ENCODE measurements around the gene ZNF835. TPM values are rescaled to one million over a fixed set of nuclear protein-coding genes. Genes with fewer than 3 reads are reported as not detected.

ZNF835 gene
- total RNA-seq, 6 experiments from 2014 or later, result 0.15 to 1.3 (median 0.53) TPM

DNA sequence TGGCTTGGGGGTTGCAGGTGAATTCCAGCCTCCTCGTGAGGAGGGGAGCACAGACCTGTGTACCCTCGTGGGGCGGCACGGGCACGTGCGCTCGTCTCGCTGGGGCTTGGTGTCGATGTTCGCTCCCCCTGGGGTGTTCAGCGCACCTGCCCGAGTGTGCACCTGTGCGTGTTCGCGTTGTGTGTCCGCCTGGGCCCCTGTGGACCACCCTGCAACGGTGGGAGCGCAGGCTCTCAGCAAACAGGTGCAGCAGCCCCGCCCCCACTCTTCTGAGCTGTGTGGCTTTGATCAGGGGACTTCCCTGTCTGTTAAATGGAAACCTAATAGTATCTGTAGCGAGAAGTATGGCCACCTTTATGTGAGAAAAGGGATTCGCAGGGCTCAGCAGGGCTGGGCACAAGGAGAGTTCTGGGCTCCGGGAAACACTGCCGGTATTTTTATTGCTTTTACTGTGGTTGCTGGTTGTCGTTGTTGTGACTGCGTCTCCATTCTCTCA, 28.0 kb downstream of the ZNF835 start:
- DNase-seq (no peak), ATAC-seq (no peak)
- no peak for TF ChIP-seq POLR2A (IDR thresholded peaks at IDR 0.05)
- TF ChIP-seq, protein P1, sequence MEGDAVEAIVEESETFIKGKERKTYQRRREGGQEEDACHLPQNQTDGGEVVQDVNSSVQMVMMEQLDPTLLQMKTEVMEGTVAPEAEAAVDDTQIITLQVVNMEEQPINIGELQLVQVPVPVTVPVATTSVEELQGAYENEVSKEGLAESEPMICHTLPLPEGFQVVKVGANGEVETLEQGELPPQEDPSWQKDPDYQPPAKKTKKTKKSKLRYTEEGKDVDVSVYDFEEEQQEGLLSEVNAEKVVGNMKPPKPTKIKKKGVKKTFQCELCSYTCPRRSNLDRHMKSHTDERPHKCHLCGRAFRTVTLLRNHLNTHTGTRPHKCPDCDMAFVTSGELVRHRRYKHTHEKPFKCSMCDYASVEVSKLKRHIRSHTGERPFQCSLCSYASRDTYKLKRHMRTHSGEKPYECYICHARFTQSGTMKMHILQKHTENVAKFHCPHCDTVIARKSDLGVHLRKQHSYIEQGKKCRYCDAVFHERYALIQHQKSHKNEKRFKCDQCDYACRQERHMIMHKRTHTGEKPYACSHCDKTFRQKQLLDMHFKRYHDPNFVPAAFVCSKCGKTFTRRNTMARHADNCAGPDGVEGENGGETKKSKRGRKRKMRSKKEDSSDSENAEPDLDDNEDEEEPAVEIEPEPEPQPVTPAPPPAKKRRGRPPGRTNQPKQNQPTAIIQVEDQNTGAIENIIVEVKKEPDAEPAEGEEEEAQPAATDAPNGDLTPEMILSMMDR (IDR thresholded peaks at IDR 0.05), result no peak
- H3K27me3 ChIP-seq, result no peaks in the 10 kb centered on the region
- no peak overlapping the region for H3K27ac ChIP-seq
- no peaks in the 10 kb centered on the region for H3K36me3 ChIP-seq
- WGBS (ENCODE audit: insufficient coverage, low coverage, low lambda C conversion rate, missing lambda C conversion rate), result 54% methylated on average over 2 of the region's 25 CpGs
- intact Hi-C loops (cut with DNase I), result no loop called here
- H3K4me1 ChIP-seq, result no peaks in the 10 kb centered on the region
- H3K9me3 ChIP-seq, result peaks cover 0 to 3% (median 0%) of the 10 kb centered on the region in 4 donors
- H3K4me3 ChIP-seq, result no peak overlapping the region

DNA sequence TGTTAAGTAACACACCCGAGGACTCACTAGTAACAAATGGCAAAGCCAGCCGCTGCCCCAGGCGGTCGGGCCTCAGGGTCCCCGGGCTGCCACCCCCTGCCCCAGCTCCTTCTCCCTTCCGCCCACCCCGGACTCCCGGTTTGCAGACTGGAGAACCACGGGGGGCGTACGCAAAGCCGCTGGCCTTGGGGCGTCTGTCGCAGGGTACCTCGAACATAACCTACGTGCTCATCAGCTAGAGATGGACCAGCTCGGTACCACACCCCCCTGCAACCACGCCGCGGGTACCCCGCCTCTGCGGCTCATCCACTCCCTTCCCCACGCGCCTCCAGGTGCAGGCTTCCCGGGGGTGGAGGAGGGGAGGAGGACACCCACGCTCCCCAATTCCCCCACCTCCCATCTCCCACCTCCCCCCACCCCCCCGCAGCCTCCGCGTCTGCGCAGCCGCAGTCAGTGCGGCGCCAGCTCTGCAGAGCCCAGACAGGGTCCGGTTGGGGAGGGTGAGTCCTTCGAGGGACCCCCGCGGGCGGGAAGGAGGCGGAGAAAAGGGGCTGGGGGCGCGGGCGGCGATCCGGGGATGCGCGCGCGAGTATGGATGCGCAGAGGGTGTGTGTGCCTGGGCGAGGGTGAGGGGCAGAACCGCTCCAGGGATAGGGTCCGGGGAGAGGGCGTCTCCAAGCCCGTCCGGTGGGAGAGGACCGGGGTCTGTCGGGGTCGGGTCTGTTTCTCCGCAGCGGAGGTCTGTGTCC, 28.7 kb downstream of the ZNF835 start, which contains the start of gene SMIM17:
Gene SMIM17 (plus strand): TSS at position 449 of the 749 bp plus-strand sequence. CDS start 2,509 bp downstream, outside the sequence.
- H3K27ac ChIP-seq, result no peak within 1 kb of the TSS
- TF ChIP-seq, protein P1 (IDR thresholded peaks at IDR 0.05), result no peak
- no peak for TF ChIP-seq POLR2A (IDR thresholded peaks at IDR 0.05)
- ATAC-seq, result peak in 1 of 4 donors; percentile 23
- 15% methylated on average over 15 of the region's 60 CpGs for WGBS (ENCODE audit: insufficient coverage, low coverage, low lambda C conversion rate, missing lambda C conversion rate)
- intact Hi-C loops (cut with DNase I), result no loop called here
- H3K4me3 ChIP-seq, result no peak within 1 kb of the TSS
- no peaks in the 10 kb centered on the region for H3K4me1 ChIP-seq
- no peaks in the 10 kb centered on the region for H3K36me3 ChIP-seq
- H3K27me3 ChIP-seq, result no peaks in the 10 kb centered on the region
- peaks cover 0 to 3% (median 0%) of the 10 kb centered on the region in 4 donors for H3K9me3 ChIP-seq
- no peak for DNase-seq

DNA sequence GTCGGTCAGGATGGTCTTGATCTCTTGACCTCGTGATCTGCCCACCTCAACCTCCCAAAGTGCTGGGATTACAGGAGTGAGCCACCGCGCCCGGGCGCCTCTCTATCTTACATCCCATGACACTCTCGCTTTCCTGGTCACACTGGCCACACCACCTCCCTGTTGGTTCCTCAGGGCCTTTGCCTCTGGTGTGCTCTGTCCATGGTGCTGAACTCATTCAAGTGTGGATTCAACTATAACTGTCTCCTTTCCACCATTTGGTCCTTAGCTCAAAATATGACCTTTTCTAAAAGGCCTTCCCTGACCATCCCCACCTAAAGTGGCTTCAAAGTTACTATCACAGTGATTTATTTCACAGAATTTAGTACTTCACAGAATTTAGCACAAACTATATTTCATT, 32.3 kb downstream of the ZNF835 start:
- H3K9me3 ChIP-seq, result peaks cover 0 to 3% (median under 1%) of the 10 kb centered on the region in 4 donors
- TF ChIP-seq POLR2A (IDR thresholded peaks at IDR 0.05), result no peak
- TF ChIP-seq, protein P1 (IDR thresholded peaks at IDR 0.05), result no peak
- WGBS (ENCODE audit: insufficient coverage, low coverage, low lambda C conversion rate, missing lambda C conversion rate), result 29% methylated on average over 6 of the region's 7 CpGs
- no peak overlapping the region for H3K4me3 ChIP-seq
- no peaks in the 10 kb centered on the region for H3K4me1 ChIP-seq
- no peaks in the 10 kb centered on the region for H3K27me3 ChIP-seq
- intact Hi-C loops (cut with DNase I), result no loop called here
- H3K36me3 ChIP-seq, result no peaks in the 10 kb centered on the region
- ATAC-seq (no peak), DNase-seq (no peak)
- no peak overlapping the region for H3K27ac ChIP-seq

DNA sequence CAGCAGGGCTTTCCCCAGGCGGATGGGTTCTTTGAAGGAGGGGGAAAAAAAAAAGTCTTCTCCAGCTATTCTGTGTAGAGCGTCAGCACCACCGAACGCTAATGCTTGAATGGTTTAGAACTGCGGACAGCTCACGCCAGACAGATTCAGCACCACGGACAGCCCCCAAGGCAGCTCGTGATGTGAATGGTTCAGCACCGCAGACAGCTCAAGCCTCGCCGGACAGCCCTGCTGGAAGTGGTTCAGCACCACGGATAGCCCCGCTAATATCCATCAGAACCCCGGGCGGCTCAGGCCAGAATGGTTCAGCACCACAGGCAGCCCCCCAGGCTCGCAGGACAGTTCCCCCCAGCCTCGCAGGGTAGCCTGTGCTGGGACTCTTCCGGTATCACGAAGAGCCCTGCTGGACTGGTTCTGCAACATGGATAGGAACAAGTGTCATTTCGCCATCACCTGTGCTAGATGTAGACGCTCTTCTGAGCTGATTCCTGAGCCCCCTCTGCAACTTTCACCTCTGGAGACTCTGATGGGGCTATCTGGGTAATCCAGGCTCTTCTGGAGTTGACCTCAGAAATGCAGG, 33.5 kb downstream of the ZNF835 start:
- intact Hi-C loops (cut with DNase I), result no loop called here
- ATAC-seq, result peak in 3 of 4 donors; percentile 63 to 70 (median 69)
- DNase-seq, result peak in 1 of 3 donors; percentile 54
- no peaks in the 10 kb centered on the region for H3K36me3 ChIP-seq
- H3K9me3 ChIP-seq, result peaks cover 0 to 5% (median 1%) of the 10 kb centered on the region in 4 donors
- TF ChIP-seq, protein P1 (IDR thresholded peaks at IDR 0.05), result no peak
- no peak for TF ChIP-seq POLR2A (IDR thresholded peaks at IDR 0.05)
- no peak overlapping the region for H3K27ac ChIP-seq
- 13% methylated on average over 9 of the region's 21 CpGs for WGBS (ENCODE audit: insufficient coverage, low coverage, low lambda C conversion rate, missing lambda C conversion rate)
- H3K4me1 ChIP-seq, result no peaks in the 10 kb centered on the region
- no peaks in the 10 kb centered on the region for H3K27me3 ChIP-seq
- H3K4me3 ChIP-seq, result no peak overlapping the region

All from right lobe of liver (tissue), 6 donors.